Activated T-helper 9 cell treated with anti-CD3 and anti-CD28 coated beads, Interleukin-2, amount 50 U/mL, for 16 hours (primary cell): ENCODE results near the gene PXDC1.

Experiments
- DNase-seq: peaks from one replicate; pipeline ENCODE4 v3.0.0-alpha.2; 2020; ENCODE audit warnings: low read depth

Gene PXDC1

DNA sequence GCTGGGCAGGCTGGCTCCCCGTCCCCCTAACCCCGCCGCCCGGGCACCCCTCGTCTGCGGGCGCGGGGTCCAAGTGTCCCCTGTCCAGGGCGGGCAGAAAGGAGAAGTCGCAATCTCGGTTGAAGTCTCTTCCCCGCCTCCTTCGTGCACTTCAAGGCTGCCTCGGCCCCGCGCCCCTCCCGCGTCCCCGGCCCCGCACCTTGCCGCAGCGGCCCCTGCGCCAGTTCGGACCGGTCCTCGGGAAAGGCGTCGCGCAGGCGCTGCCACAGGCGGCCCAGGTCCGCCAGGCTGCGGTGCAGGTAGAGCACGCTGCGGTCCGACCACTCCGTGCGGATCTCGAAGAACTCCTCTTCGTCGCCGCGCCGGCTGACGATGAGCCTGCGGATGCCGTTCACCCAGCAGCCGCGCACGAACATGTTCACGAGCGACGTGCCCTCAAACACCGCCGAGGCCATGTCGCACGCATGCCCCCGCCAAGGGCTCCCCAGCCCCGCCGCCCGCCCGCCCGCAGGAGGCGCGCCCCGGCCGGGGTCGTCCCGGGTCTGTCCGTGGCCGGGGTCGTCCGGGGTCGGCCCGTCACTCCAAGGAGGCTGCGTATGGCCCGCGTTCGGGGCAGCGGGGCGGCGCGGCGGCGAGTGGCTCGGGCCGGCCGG lies at the start of gene PXDC1:
TSS of gene PXDC1 (minus strand) at position 637 of the 653 bp plus-strand sequence. CDS start at position 455, 182 bp downstream.
- DNase-seq: no peak

GRCh38 chr6:3800850-3801591 lies 49.5 kb upstream of the PXDC1 start:
- no peak for DNase-seq

DNA sequence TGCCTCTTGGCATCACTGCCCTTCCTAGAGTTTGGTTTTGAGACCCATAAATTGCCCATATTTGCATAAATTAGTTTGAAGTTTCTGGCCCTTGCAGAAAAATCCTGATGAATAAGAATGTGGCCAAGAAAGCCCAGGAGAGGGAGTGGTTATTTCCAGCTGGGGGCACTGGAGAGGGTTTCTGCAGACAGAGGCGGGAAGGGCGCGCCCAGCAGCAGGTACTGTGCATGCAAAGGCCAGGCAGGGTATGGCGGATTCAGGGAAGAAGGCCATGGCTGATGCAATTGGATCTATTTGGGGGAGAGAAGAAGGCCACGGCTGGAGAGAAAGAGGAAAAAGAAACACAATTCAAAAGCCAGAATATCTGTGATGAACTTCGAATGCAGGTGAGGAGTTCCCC lies 48.2 kb upstream of the PXDC1 start:
- no peak for DNase-seq

- DNase-seq: no peak
Observed at GRCh38 chr6:3798055-3798919, 46.8 kb upstream of the PXDC1 start.

GRCh38 chr6:3797231-3798054 lies 45.9 kb upstream of the PXDC1 start:
- DNase-seq: no peak

DNA sequence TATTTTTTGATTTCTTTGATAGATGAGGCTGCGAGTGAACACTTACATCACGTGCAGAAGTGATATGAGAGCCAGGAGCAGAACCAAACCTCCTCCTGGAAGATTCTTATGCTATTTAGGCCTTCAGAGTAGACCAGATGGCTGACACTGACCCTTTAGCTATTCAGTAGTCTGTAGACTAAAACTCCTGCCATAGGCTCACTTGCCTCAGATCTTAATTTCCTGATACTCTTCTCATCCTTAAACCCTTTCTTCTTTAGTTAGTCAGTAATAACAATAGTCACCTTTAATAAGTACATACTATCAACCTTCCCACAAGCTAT lies 45.2 kb upstream of the PXDC1 start:
- no peak for DNase-seq

- no peak for DNase-seq
Observed at GRCh38 chr6:3795836-3796718, 44.6 kb upstream of the PXDC1 start.

- no peak for DNase-seq
Observed at GRCh38 chr6:3794092-3794491, 42.6 kb upstream of the PXDC1 start.

GRCh38 chr6:3793545-3793944 lies 42.0 kb upstream of the PXDC1 start:
- DNase-seq: no peak

DNA sequence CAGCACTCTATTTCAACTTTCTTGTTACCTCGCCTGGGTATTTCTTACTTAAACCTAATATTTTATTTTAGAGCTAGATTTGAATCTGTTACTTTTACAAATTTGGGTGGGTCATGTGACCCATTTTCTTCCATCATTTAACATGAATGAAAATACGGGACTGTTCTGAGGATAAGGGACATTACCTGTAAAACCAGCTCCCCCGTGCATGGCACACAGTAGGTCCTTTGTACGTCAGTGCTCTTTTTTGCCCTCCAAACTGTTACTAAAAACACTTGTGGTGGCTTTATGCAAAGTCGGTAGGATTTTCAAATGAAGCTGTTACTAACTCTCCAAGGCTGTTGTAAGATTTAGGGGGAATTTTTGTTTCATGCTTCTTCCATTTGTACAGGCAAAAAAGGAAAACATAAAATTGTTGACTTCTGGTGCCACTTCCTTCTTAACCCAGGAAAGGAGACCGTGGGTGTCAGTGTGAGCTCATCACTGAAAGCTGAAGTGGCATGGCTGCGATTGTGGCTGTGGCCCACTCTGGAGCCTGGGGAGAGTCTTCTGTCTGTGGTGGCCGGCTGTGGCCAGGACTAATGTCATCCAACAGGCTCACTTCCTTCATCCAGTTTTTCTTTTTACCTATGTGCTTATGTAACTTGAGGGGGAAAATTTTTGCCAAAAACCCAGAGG lies 40.2 kb upstream of the PXDC1 start:
- DNase-seq: no peak

DNA sequence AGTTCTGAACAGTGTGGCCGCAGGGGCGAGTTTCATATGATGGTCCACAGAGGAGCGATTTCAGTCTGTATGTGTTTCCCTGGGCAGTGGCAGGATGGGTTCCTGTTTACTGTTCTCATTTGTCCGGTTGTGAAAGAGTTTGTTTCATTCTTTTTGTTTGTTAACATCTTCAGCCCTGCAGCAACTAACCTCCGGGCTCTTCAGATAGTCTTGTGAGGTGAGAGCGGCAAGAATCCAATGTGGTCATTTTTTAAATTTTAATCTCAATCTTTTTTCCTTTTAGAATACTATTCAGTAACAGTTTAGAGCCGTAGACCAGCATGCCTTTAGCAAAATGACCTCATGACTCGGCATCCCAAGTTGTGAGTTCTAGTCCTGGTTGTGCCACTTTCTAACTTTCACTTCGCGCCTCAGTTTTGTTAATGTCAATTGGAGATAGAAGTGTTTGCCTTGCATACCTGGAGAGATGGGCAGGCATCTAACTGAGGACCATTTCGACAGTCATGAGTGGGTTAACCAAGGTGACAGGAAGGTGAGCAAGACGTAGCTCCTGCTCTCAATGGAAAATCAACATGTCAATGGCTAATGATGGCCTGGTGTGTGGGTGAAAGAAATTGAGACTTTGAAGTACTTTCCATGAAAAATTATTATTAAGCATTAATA lies 38.5 kb upstream of the PXDC1 start:
- no peak for DNase-seq

DNA sequence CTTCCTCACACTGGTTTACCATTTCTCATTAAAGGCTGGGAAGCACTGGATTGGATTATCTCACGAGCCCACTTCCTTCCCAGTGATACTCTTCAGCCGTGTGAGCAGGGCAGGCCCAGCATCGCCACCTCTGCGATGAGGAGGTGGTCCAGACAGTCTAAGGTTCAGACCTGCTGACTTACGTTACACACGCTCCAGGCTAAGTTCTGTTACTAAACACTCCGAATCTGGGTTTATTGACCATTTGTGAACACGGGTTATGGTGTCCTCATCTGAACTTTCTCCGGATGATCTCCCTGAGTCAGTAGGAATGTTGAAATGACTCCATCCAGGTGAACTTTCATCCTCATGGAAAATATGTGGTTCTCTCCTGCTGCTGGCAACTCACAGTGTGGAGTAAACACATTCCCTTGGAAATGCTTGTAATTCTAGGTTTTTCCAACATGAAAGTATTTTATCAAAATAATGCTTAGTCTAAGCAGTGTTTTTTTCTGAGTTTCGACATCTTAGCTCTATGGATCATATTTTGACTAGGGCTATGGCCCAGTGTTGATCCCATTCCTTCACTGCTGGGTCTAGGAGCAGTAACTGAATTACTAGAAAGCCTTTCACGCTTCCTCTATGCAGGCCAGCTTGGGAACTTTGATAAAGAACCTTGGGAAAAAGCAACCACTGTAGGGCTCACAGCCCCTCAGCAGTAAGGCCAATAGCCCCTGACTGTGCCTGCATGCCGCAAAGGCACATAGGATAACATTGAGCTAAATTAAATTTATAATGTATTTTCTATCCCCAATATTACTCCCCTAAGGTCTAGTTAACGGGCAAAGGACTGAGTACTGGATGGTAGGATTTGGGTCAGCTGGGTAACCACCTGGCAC lies 37.7 kb upstream of the PXDC1 start:
- no peak for DNase-seq

DNA sequence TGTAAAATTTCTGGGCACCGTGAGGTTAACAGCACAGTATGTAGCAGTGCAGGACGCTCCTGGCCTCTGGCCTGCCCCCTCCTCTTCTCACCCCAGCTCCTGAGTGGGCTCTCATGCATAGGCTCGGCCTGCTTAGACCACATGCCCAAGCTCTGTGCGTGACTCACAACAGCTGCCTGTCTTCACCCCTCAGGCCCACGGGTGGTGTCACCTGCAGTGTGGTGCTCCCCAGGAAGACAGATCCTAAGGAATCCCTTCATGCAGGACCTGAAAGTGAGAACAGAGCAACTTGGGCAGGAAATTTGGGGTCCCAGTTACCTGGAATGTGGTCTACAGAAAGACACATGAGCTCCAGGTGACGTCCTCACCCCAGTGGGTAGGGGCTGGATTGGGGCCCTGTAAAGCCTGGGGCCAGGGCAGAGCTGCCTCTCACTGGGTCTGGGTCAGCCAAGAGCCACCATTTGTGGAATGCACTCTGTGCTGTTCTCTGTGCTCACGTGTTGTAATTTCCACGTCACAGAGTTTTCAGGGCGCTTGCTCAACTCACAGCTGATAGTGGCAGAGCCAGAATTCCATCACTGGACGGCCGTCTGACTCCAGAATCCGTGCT lies 37.0 kb upstream of the PXDC1 start:
- DNase-seq: no peak

- DNase-seq: no peak
Observed at GRCh38 chr6:3786141-3786540, 34.6 kb upstream of the PXDC1 start.

DNA sequence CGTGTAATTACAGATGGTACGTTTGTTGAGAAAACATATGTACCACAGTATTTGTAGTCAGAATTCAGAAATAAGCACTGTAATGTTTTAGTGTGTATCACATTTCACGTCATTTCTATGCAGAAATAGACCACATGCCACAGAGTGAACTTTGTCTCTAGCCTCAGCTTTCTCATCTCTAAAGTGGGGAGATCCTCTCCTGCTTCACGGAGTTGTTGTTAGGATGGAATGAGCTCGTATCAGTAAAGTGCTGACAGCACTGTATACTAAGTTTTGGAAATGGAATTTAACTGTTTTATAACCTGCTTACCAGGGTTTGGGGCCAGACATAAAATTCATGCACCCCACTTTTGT lies 34.2 kb upstream of the PXDC1 start:
- DNase-seq: no peak

DNA sequence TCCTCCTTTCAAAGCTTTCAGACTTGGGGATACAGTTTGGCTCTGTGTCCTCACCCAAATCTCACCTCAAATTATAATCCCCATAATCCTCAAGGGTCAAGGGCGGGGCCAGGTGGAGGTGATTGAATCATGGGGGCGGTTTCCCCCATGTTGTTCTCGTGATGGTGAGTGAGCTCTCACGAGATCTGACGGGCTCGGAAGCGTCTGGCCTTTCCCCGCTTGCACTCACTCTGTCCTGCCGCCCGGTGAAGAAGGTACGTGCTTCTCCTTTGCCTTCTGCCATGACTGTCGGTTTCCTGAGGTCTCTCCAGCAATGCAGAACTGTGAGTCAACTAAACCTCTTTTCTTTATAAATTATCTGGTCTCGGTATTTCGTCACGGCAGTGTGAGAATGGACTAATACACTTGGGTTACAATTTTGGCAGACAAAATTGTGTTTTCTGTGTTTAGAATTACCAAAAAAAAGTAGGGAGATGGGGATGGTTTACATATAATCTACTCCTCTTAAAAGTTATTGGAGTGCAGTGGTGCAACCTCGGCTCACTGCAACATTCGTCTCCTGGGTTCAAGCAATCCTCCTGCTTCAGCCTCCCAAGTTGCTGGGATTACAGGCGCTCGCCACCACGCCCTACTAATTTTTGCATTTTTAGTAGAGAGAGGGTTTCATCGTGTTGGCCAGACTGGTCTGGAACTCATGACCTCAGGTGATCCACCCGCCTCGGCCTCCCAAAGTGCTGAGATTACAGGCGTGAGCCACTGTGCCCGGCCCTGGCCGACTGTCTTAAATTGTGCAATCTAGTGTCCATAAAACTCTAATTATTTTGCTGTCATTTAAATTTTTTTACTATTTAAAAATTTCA lies 33.6 kb upstream of the PXDC1 start:
- no peak for DNase-seq

DNA sequence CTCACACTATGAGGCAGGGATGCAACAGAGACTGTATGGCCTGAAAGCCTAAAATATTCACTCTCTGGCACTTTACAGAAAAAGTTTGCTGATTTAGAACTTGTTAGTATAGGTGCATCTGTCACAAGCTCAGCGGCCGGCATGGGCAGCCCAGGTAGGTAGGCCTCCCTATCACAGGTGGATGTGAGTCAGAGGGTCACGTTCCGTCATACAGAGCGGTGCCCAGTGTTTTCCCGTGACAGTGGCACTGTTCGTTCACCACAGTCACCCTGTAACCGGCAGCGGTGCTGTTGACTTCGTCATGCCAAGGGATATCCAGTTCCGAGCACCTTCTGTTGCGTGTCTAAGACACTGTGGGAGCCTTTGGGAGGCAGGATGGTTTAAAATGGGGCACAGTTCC lies 32.9 kb upstream of the PXDC1 start:
- DNase-seq: no peak
